Neural cell (in vitro differentiated cells): ENCODE measurements around the gene EIF2AK2. TPM values are rescaled to one million over a fixed set of nuclear protein-coding genes. Genes with fewer than 3 reads are reported as not detected.

Experiments
- H2AFZ ChIP-seq: fragments of 200-600, 300-800 bp; sonication (generic), shearing (Covaris generic); 2 replicates; pipeline ENCODE4 v1.6.0; 2014; ENCODE audit warnings: low read depth, mild to moderate bottlenecking, antibody characterized with exemption, low read length, moderate library complexity
- H3F3A ChIP-seq: fragments of 200-600 bp; shearing (Covaris generic); 2 replicates; pipeline ENCODE4 v1.6.1; 2016; ENCODE audit warnings: mild to moderate bottlenecking, moderate library complexity, mixed read lengths, antibody characterized with exemption, low read length; ENCODE audit not compliant: insufficient read depth, poor library complexity, severe bottlenecking
- H3K27ac ChIP-seq: fragments of 200-600, 300-800 bp; sonication (generic), shearing (Covaris generic); 2 replicates; pipeline ENCODE4 v1.5.1; 2014; ENCODE audit warnings: mild to moderate bottlenecking, low read length, moderate library complexity
- H3K27me3 ChIP-seq: fragments of 300-800, 200-600 bp; sonication (generic), shearing (Covaris generic); 2 replicates; pipeline ENCODE4 v1.6.0; 2014; ENCODE audit warnings: mild to moderate bottlenecking, low read depth, low read length, moderate library complexity; ENCODE audit not compliant: insufficient read depth
- H3K36me3 ChIP-seq: fragments of 300-800, 200-600 bp; sonication (generic), shearing (Covaris generic); 2 replicates; pipeline ENCODE4 v1.5.1; 2014; ENCODE audit warnings: mild to moderate bottlenecking, antibody characterized with exemption, low read length, moderate library complexity; ENCODE audit not compliant: insufficient read depth
- H3K4me2 ChIP-seq: fragments of 300-800, 200-600 bp; sonication (generic), shearing (Covaris generic); 2 replicates; pipeline ENCODE4 v1.6.0; 2014; ENCODE audit warnings: mild to moderate bottlenecking, low read length
- H3K4me3 ChIP-seq: fragments of 300-800, 200-600 bp; sonication (generic), shearing (Covaris generic); 2 replicates; pipeline ENCODE4 v1.5.1; 2014; ENCODE audit warnings: mild to moderate bottlenecking, low read length, moderate library complexity
- H3K79me2 ChIP-seq: fragments of 200-600 bp; shearing (Covaris generic); replicated peaks from 2 replicates; pipeline ENCODE4 v1.6.0; 2014; ENCODE audit warnings: mild to moderate bottlenecking, low read length, moderate library complexity; ENCODE audit not compliant: insufficient read depth
- H3K9ac ChIP-seq: fragments of 300-800, 200-600 bp; sonication (generic), shearing (Covaris generic); 2 replicates; pipeline ENCODE4 v1.6.1; 2016; ENCODE audit warnings: mild to moderate bottlenecking, low read length, mixed read lengths
- H3K9me2 ChIP-seq: fragments of 200-600 bp; shearing (Covaris generic); 2 replicates; pipeline ENCODE4 v1.6.1; 2016; ENCODE audit warnings: mild to moderate bottlenecking, low read length, mixed read lengths; ENCODE audit not compliant: insufficient read depth
- H3K9me3 ChIP-seq: fragments of 200-600, 300-800 bp; sonication (generic), shearing (Covaris generic); 2 replicates; pipeline ENCODE4 v1.6.1; 2016; ENCODE audit warnings: mild to moderate bottlenecking, mixed run types, low read length, moderate library complexity, mixed read lengths
- H4K20me1 ChIP-seq: fragments of 200-600 bp; shearing (Covaris generic); 2 replicates; pipeline ENCODE4 v1.6.1; 2016; ENCODE audit warnings: mild to moderate bottlenecking, mixed run types; ENCODE audit not compliant: insufficient read depth
- CTCF ChIP-seq: fragments of 450-650 bp; IDR thresholded peaks from 2 replicates; pipeline ENCODE4 v1.5.1; 2014; ENCODE audit warnings: antibody characterized with exemption, mild to moderate bottlenecking, moderate library complexity; ENCODE audit not compliant: poor library complexity, severe bottlenecking
- EP300 ChIP-seq: fragments of 450-650 bp; conservative IDR thresholded peaks from 2 replicates; pipeline ENCODE4 v1.6.1; 2014; ENCODE audit warnings: antibody characterized with exemption, mild to moderate bottlenecking, moderate library complexity; ENCODE audit not compliant: poor library complexity, severe bottlenecking
- EZH2 ChIP-seq: fragments of 200-600, 300-800 bp; shearing (Covaris generic), sonication (generic); IDR thresholded peaks from 2 replicates; pipeline ENCODE4 v1.6.1; 2014; ENCODE audit warnings: antibody characterized with exemption, low read length, borderline replicate concordance, mild to moderate bottlenecking; ENCODE audit not compliant: insufficient read depth, poor library complexity, severe bottlenecking
- MXI1 ChIP-seq: fragments of 450-650 bp; conservative IDR thresholded peaks from 2 replicates; pipeline ENCODE4 v1.6.1; 2014; ENCODE audit warnings: antibody characterized with exemption, mild to moderate bottlenecking; ENCODE audit not compliant: poor library complexity, severe bottlenecking
- POLR2AphosphoS5 ChIP-seq: IDR thresholded peaks from 2 replicates; pipeline ENCODE4 v1.6.1; 2012
- RAD21 ChIP-seq: fragments of 450-650 bp; conservative IDR thresholded peaks from 2 replicates; pipeline ENCODE4 v1.6.1; 2014; ENCODE audit warnings: antibody characterized with exemption, mild to moderate bottlenecking, moderate library complexity
- SMC3 ChIP-seq: fragments of 450-650 bp; conservative IDR thresholded peaks from 2 replicates; pipeline ENCODE4 v1.6.1; 2014; ENCODE audit warnings: antibody characterized with exemption, mild to moderate bottlenecking, moderate library complexity; ENCODE audit not compliant: poor library complexity
- TAF1 ChIP-seq: IDR thresholded peaks from 2 replicates; pipeline ENCODE4 v1.6.1; 2012; ENCODE audit warnings: low read depth
- polyA plus RNA-seq: library from polyadenylated mRNA; depleted of rRNA; stranded (reverse); fragments of >200 nt; gene quantifications from 2 replicates; pipeline ENCODE4 v1.2.3, GENCODE V29; 2014
- TF ChIP-seq, protein P1 (sequence below): IDR thresholded peaks from 2 replicates; pipeline ENCODE4 v1.6.1; 2012; ENCODE audit warnings: borderline replicate concordance

EIF2AK2 gene
- polyA plus RNA-seq, 1 donor from 2014 or later, result 2.5 TPM

GRCh38 chr2:37191747-37192146 lies 35.0 kb upstream of the EIF2AK2 start:
- no peaks in the 10 kb centered on the region for H4K20me1 ChIP-seq
- no peaks in the 10 kb centered on the region for H3K9me3 ChIP-seq
- H3K27ac ChIP-seq, result no peak overlapping the region
- TF ChIP-seq EP300, result no peak
- TF ChIP-seq RAD21, result no peak
- TF ChIP-seq MXI1, result no peak
- TF ChIP-seq, protein P1, sequence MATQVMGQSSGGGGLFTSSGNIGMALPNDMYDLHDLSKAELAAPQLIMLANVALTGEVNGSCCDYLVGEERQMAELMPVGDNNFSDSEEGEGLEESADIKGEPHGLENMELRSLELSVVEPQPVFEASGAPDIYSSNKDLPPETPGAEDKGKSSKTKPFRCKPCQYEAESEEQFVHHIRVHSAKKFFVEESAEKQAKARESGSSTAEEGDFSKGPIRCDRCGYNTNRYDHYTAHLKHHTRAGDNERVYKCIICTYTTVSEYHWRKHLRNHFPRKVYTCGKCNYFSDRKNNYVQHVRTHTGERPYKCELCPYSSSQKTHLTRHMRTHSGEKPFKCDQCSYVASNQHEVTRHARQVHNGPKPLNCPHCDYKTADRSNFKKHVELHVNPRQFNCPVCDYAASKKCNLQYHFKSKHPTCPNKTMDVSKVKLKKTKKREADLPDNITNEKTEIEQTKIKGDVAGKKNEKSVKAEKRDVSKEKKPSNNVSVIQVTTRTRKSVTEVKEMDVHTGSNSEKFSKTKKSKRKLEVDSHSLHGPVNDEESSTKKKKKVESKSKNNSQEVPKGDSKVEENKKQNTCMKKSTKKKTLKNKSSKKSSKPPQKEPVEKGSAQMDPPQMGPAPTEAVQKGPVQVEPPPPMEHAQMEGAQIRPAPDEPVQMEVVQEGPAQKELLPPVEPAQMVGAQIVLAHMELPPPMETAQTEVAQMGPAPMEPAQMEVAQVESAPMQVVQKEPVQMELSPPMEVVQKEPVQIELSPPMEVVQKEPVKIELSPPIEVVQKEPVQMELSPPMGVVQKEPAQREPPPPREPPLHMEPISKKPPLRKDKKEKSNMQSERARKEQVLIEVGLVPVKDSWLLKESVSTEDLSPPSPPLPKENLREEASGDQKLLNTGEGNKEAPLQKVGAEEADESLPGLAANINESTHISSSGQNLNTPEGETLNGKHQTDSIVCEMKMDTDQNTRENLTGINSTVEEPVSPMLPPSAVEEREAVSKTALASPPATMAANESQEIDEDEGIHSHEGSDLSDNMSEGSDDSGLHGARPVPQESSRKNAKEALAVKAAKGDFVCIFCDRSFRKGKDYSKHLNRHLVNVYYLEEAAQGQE, result no peak
- no peak for TF ChIP-seq EZH2
- no peak for TF ChIP-seq POLR2AphosphoS5
- no peak for TF ChIP-seq CTCF
- no peaks in the 10 kb centered on the region for H3K9me2 ChIP-seq
- H2AFZ ChIP-seq, result no peak overlapping the region
- H3K36me3 ChIP-seq, result no peaks in the 10 kb centered on the region
- H3K4me3 ChIP-seq, result no peak overlapping the region
- no peak overlapping the region for H3K9ac ChIP-seq
- no peaks in the 10 kb centered on the region for H3K79me2 ChIP-seq
- H3K4me2 ChIP-seq, result no peak overlapping the region
- no peaks in the 10 kb centered on the region for H3K27me3 ChIP-seq
- no peaks in the 10 kb centered on the region for H3F3A ChIP-seq

GRCh38 chr2:37191253-37191652 lies 34.5 kb upstream of the EIF2AK2 start:
- Histone ChIP-seq H3K27ac (no peak overlapping the region), H2AFZ (no peak overlapping the region), H3K36me3 (no peaks in the 10 kb centered on the region), H3K9me3 (no peaks in the 10 kb centered on the region), H3K27me3 (no peaks in the 10 kb centered on the region), H3K4me3 (no peak overlapping the region), H4K20me1 (no peaks in the 10 kb centered on the region), H3K79me2 (no peaks in the 10 kb centered on the region), H3K4me2 (no peak overlapping the region), H3F3A (no peaks in the 10 kb centered on the region), H3K9ac (no peak overlapping the region), H3K9me2 (no peaks in the 10 kb centered on the region)
- TF ChIP-seq POLR2AphosphoS5, result no peak
- no peak for TF ChIP-seq SMC3
- TF ChIP-seq, protein P1, result no peak
- no peak for TF ChIP-seq EP300
- no peak for TF ChIP-seq MXI1
- no peak for TF ChIP-seq TAF1
- no peak for TF ChIP-seq CTCF
- no peak for TF ChIP-seq EZH2
- TF ChIP-seq RAD21, result no peak
